HG03039 (cell line): ENCODE measurements around the gene CELSR2.

Experiments
- ATAC-seq: cut with Tn5 transposase; IDR thresholded peaks from one replicate; pipeline ENCODE4 v1.9.1; 2021; ENCODE audit warnings: mild to moderate bottlenecking, moderate library complexity; ENCODE audit not compliant: unreplicated experiment

Gene CELSR2

DNA sequence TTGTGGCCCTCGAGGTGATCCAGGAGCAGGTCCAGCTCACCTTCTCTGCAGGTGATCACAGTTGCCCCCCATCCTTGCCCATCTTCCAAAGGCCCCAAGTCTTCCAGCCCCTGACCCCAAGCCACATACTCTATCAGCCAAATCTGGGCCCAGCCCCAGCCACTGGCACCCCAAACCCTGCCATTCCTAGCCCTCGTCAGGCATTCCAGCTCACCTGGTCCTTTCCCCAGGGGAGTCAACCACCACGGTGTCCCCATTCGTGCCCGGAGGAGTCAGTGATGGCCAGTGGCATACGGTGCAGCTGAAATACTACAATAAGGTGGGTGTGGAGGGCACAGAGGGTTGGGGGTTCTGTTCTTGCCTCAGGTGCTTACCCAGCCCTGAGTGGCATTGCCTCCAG, 12.2 kb downstream of the CELSR2 start:
- no peak for ATAC-seq

DNA sequence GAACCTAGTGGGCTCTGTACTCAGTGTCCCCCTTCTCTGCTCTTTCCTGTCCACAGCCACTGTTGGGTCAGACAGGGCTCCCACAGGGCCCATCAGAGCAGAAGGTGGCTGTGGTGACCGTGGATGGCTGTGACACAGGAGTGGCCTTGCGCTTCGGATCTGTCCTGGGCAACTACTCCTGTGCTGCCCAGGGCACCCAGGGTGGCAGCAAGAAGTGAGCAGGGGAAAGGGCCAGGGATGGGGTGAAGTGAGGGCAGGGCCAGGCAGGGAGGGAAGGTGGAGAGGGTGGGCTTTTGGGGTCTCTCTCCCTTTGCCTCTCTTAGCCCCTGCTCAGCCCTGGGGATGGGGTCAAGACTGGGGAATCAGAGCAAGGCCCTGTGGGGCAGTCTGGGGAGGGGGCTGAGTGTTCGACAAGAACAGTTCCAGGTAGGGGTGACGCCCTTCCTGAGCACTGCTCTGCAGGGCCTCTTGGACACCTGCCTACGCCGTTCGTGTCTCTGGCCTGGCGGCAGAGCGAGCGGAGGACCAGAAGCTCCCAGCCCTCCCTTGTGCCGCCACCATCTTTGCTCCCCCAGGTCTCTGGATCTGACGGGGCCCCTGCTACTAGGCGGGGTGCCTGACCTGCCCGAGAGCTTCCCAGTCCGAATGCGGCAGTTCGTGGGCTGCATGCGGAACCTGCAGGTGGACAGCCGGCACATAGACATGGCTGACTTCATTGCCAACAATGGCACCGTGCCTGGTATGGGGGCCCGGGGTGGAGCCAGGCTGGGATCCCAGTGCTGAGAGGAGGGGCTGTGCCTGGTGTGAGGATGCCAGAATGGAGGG, 13.1 kb downstream of the CELSR2 start:
- ATAC-seq = no peak

DNA sequence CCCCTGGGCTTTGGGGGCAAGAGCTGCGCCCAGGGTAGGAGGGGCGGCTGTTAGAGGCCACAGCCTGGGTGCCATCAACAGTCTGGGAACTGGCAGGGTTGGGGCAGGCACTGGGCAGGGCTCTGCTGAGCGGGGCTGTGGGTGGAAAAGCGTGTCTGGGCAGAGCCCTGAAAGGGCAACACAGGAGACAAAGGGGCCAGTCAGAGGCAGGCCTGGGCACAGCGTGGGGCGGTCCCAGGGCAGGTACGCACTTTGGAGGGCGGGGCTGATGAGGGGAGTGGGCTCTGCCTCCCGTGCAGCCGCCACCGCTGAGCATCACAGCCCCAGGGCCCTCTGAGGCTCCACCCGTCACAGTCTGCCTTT, 13.9 kb downstream of the CELSR2 start:
- ATAC-seq = no peak

DNA sequence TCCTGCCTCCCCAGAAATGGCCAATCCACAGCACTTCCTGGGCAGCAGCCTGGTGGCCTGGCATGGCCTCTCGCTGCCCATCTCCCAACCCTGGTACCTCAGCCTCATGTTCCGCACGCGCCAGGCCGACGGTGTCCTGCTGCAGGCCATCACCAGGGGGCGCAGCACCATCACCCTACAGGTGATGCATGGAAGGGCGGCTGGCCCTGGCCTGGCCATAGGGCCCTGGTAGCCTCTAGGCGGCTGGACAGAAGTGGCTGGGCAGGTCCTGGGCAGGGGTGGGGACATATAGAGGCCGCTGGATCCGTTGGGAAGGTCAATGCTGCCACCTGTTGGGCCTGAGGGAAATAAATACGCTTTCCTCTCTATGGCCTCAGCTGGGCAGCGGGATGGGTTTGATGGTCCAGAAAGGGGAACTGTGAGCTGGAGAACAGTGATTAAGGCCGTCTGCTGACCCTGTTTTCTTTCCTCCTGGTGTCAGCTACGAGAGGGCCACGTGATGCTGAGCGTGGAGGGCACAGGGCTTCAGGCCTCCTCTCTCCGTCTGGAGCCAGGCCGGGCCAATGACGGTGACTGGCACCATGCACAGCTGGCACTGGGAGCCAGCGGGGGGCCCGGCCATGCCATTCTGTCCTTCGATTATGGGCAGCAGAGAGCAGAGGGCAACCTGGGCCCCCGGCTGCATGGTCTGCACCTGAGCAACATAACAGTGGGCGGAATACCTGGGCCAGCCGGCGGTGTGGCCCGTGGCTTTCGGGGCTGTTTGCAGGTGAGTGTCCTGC, 14.4 kb downstream of the CELSR2 start:
- ATAC-seq = no peak

DNA sequence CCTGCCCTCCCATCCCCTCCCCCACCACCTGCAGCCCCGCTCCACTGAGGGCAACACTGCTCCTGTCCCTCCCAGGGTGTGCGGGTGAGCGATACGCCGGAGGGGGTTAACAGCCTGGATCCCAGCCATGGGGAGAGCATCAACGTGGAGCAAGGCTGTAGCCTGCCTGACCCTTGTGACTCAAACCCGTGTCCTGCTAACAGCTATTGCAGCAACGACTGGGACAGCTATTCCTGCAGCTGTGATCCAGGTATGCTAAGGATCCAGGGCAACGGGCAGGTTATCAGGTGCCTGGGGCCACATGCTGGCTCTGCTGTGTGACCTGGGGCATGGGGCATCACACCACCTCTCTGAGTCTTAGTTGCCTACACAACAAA, 15.0 kb downstream of the CELSR2 start:
- ATAC-seq = no peak

DNA sequence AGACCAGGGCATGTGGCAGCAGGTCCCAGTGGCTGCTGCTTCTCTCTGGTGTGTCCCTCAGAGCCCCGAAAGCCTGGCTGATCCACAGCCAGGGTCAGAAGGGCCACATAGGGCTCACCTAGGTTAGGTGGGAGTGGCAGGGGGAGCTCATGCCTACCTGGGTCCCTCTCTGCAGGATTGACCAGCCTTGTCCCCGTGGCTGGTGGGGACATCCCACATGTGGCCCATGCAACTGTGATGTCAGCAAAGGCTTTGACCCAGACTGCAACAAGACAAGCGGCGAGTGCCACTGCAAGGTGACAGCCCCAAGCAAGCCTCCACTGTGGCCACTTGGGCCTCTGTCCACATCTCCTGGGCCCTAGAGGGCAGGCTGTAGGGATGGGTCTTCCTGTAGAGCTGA, 15.7 kb downstream of the CELSR2 start:
- ATAC-seq = no peak

DNA sequence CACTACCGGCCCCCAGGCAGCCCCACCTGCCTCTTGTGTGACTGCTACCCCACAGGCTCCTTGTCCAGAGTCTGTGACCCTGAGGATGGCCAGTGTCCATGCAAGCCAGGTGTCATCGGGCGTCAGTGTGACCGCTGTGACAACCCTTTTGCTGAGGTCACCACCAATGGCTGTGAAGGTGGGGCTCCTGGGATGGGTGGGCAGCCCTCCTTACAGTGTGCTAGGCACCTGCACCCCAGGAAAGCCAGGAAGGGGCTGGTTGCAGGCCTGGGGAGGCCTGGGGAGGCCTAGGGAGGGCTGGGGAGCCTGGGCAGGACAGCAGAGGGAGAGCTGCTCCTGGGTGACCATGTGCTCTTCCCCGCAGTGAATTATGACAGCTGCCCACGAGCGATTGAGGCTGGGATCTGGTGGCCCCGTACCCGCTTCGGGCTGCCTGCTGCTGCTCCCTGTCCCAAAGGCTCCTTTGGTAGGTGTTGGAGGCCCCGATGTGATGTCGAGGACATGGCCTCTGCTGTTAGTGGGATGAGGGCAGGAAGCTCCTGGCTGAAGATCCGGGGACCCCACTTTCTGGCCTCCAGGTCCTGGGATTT, 16.5 kb downstream of the CELSR2 start:
- no peak for ATAC-seq

DNA sequence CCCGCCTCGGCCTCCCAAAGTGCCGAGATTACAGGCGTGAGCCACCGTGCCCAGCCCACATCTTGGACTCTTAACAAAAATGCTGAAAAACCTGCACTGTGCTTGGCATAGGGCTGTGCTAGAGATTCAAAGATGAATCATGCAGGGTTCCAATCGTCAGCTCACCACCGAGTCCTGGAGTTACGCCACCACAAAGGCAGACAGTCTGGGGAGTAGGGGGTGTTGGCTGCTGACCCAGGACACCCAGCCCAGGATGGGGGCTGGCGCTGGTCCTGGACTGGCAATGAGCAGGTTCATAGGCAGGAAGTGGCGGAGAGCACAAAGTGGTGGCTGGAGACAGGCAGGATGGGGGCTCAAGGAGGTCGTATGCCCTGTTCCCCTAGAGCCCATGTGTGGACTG, 17.6 kb downstream of the CELSR2 start:
- ATAC-seq = no peak

DNA sequence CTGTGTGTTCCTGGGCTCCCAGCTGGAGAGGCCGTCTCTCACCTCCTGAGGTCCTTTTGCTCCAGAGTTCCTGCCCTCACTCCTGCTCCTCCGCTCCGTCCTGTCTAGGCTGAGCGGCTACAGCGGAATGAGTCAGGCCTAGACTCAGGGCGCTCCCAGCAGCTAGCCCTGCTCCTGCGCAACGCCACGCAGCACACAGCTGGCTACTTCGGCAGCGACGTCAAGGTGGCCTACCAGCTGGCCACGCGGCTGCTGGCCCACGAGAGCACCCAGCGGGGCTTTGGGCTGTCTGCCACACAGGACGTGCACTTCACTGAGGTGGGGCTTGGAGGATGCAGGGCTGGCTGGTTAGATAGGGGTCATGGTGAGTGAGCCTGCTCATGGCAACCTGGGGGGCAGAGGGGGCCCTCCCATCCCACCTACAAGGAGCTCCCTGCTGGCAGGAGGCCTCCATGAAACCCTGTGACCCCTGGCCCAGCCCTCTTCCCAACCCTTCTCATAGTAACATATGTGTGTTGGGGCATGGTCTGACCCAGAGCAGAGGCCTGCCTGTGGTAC, 18.5 kb downstream of the CELSR2 start:
- no peak for ATAC-seq

DNA sequence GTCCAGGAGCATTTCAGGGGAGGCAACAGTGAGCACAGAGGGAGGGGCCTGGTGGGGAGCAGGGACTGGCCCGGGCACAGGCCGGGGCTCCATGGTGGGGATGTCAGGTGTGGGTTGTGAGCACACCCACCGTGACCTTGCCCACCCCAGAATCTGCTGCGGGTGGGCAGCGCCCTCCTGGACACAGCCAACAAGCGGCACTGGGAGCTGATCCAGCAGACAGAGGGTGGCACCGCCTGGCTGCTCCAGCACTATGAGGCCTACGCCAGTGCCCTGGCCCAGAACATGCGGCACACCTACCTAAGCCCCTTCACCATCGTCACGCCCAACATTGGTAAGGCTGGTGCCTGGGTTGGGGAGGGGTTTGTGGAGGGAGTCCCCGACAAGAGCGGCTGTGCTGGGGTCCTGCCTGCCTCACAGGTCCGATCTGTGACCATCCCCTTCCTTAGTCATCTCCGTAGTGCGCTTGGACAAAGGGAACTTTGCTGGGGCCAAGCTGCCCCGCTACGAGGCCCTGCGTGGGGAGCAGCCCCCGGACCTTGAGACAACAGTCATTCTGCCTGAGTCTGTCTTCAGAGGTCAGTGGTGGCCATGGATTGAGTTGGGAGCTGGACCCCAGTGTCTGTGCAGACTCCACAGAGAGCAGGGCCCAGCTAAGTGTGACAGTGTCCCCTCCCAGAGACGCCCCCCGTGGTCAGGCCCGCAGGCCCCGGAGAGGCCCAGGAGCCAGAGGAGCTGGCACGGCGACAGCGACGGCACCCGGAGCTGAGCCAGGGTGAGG, 19.3 kb downstream of the CELSR2 start:
- ATAC-seq = no peak

DNA sequence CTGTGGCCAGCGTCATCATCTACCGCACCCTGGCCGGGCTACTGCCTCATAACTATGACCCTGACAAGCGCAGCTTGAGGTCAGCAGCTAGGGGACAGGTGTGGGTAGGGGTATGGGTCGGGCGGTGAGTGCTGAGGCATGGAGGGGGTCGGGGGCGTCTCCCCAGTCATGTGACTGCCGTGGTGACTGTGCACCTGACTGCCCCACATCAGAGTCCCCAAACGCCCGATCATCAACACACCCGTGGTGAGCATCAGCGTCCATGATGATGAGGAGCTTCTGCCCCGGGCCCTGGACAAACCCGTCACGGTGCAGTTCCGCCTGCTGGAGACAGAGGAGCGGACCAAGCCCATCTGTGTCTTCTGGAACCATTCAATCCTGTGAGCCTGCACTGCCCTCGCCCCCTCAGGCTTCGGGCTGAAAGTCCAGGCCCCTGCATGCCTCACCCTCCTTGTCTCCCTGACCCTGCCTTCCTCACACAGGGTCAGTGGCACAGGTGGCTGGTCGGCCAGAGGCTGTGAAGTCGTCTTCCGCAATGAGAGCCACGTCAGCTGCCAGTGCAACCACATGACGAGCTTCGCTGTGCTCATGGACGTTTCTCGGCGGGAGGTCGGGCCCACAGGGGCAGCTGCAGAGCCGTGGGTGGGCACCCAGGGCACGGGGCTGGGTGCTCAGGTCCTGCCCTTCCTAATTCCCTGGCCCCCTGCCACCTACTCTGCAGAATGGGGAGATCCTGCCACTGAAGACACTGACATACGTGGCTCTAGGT, 20.1 kb downstream of the CELSR2 start:
- ATAC-seq = no peak

DNA sequence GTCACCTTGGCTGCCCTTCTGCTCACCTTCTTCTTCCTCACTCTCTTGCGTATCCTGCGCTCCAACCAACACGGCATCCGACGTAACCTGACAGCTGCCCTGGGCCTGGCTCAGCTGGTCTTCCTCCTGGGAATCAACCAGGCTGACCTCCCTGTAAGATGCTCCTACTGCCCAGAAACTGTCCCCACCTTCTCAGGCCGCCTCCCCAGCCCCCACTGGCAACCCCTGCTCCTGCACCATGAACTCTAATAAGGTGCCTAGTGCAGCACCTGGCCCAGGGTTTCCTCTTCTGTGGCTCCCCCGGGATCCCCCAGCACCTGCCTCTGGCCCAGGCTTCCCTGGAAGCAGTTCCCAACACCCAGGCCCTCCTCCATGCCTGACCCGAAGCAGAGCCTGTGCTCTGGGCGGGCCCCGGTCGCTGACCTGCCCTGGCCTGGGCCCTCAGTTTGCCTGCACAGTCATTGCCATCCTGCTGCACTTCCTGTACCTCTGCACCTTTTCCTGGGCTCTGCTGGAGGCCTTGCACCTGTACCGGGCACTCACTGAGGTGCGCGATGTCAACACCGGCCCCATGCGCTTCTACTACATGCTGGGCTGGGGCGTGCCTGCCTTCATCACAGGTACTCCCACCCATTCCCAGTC, 20.8 kb downstream of the CELSR2 start:
- no peak for ATAC-seq

DNA sequence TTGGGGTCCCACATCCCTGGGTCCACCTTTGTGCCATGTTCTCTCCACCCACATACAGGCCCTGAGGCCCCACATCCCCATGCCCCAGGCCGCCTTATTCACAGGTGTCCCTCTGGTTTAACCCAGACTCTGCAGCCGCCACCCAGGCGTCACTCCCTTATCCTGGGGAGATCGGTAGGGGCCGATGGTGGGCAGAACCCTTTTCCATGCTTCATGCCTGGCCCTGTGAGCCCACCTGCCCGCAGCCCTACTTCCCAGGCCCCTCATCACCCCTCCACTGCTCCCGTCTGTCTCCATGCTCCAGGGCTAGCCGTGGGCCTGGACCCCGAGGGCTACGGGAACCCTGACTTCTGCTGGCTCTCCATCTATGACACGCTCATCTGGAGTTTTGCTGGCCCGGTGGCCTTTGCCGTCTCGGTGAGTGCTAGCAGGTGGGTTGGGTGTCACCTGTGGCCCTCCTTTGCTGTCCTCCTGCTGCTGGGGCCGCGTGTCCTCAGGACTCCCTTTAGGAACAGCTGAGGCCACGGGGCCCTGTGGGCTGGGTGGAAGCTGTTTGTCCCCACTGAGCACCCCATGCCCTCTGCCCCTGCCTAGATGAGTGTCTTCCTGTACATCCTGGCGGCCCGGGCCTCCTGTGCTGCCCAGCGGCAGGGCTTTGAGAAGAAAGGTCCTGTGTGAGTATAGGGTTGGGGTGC, 21.4 kb downstream of the CELSR2 start:
- ATAC-seq = no peak

DNA sequence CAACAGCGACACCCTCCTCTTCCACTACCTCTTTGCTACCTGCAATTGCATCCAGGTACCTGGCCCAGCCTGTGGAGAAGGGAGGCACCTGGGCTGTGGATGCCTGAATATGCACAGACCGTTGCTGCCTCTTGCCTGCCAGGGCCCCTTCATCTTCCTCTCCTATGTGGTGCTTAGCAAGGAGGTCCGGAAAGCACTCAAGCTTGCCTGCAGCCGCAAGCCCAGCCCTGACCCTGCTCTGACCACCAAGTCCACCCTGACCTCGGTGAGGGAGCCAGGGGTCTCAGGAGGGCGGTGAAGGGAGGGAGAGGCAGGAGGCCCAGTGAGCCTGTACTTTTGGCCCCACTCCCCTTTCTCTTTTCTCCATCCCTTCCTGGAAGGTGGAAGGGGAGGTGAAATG, 22.1 kb downstream of the CELSR2 start:
- no peak for ATAC-seq

DNA sequence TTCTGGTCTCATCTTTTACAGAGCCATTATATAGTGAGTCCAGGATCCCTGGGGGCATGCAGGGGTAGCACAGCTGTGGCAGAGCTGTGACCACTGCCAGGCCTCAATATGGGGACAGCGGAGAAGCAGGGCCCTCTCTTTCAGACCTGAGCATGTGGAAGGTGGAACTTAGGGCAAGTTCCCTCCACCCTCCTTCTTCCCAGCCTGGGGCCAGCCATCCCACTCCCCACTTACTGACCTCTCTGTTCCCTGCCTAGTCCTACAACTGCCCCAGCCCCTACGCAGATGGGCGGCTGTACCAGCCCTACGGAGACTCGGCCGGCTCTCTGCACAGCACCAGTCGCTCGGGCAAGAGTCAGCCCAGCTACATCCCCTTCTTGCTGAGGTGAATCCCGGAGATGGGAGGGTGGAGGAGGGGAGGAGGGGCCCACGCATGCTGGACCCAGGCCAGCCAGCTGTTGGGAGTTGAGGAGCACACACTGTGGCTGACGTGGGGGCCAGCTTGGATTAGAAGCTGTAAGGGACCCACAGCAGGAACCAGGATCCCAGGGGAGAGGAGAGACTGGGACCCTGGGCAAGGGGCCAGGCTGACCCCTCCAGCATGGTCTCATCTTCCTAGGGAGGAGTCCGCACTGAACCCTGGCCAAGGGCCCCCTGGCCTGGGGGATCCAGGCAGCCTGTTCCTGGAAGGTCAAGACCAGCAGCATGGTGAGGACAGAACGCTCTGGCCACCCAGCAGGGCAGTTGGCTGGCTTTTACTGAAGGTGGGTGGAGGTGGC, 22.9 kb downstream of the CELSR2 start:
- ATAC-seq = no peak

DNA sequence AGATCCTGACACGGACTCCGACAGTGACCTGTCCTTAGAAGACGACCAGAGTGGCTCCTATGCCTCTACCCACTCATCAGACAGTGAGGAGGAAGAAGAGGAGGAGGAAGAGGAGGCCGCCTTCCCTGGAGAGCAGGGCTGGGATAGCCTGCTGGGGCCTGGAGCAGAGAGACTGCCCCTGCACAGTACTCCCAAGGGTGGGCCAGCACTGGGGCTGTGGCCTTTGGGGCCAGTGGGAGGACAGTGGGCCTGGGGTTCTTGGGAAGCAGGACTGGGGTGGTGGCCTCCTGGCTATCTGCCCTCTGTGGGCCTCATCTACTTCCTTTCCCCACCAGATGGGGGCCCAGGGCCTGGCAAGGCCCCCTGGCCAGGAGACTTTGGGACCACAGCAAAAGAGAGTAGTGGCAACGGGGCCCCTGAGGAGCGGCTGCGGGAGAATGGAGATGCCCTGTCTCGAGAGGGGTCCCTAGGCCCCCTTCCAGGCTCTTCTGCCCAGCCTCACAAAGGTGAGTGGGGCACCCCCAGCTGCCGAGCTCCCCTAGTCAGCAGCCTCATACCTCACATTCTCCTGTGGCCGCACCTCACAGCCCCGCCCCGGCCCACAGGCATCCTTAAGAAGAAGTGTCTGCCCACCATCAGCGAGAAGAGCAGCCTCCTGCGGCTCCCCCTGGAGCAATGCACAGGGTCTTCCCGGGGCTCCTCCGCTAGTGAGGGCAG, 23.6 kb downstream of the CELSR2 start:
- no peak for ATAC-seq

DNA sequence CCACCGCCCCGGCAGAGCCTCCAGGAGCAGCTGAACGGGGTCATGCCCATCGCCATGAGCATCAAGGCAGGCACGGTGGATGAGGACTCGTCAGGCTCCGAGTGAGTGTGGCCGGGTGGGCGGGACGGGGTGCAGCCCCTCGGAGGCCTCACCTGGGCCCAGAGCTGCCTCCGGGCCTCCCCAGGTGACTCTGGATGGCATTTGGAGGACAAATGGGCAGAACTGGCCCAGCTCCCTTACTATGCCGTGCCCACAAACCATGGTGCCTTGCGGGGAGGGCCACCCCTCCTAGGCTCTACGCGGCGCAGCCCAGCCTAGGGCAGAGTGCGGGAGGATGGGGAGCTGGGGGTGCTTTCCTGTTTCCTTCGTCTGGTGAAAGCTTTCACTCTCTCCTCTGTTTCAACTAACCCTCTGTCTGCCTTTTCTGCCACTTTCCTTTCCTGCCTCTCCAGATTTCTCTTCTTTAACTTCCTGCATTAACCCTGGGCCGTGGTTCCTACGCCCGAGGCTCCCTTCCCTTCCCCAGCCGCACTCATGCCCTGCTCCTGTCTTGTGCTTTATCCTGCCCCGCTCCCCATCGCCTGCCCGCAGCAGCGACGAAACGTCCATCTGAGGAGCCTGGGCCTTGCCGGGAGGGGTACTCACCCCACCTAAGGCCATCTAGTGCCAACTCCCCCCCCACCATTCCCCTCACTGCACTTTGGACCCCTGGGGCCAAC, 24.4 kb downstream of the CELSR2 start:
- ATAC-seq = no peak
